GM12878 (cell line): ENCODE measurements around the gene UFC1.

Experiments used
- CTCF ChIP-seq, 3 experiments: IDR thresholded peaks in 2 of 3; conservative IDR thresholded peaks in 1 of 3; 2 replicates each; pipeline ENCODE4 v1.5.1; 2011; ENCODE audit warnings: low read depth in 3 of 3, low read length in 3 of 3, mild to moderate bottlenecking in 3 of 3, control low read depth in 2 of 3, moderate library complexity in 2 of 3, inconsistent platforms in 1 of 3, mixed read lengths in 1 of 3; ENCODE audit not compliant: control insufficient read depth in 2 of 3, insufficient read depth in 1 of 3; ENCODE audit errors: extremely low read depth in 1 of 3
- ELK1 ChIP-seq: IDR thresholded peaks from 2 replicates; pipeline ENCODE4 v1.6.1; 2012; ENCODE audit warnings: low read depth, low read length, improper control_type of control experiment
- EZH2 ChIP-seq: IDR thresholded peaks from 2 replicates; pipeline ENCODE4 v1.6.1; 2012; ENCODE audit warnings: low read depth, mild to moderate bottlenecking, control low read depth, inconsistent platforms, low read length, borderline replicate concordance; ENCODE audit not compliant: control insufficient read depth
- HCFC1 ChIP-seq: fragments of 150-350 bp; IDR thresholded peaks from 2 replicates; pipeline ENCODE4 v1.6.1; 2014; ENCODE audit warnings: low read length
- POLR2A ChIP-seq: IDR thresholded peaks from 2 replicates; pipeline ENCODE4 v1.6.1; 2011; ENCODE audit warnings: low read depth, mild to moderate bottlenecking, low read length
- PRDM15 ChIP-seq: fragments of 450-650 bp; formaldehyde crosslinking; IDR thresholded peaks from 2 replicates; pipeline ENCODE4 v1.4.0; 2020; ENCODE audit warnings: mild to moderate bottlenecking, moderate library complexity
- RAD21 ChIP-seq: IDR thresholded peaks from 2 replicates; pipeline ENCODE4 v1.6.1; 2011; ENCODE audit warnings: mild to moderate bottlenecking, low read depth, low read length, moderate library complexity; ENCODE audit not compliant: insufficient read depth
- RELA ChIP-seq: fragments of 450-650 bp; IDR thresholded peaks from 2 replicates; pipeline ENCODE4 v1.8.0; 2014; ENCODE audit warnings: borderline replicate concordance; ENCODE audit not compliant: partially characterized antibody
- REST ChIP-seq: IDR thresholded peaks from 2 replicates; pipeline ENCODE4 v1.6.1; 2012; ENCODE audit warnings: mild to moderate bottlenecking, low read depth, low read length
- RFX5 ChIP-seq: IDR thresholded peaks from 2 replicates; pipeline ENCODE4 v1.6.1; 2011; ENCODE audit warnings: low read depth, low read length, improper control_type of control experiment
- SP1 ChIP-seq: IDR thresholded peaks from one replicate; pipeline ENCODE4 v1.6.1; 2011; ENCODE audit warnings: low read depth, low read length
- SRF ChIP-seq, 2 experiments: IDR thresholded peaks; 2 replicates each; pipeline ENCODE4 v1.6.1; 2011; ENCODE audit warnings: low read depth in 2 of 2, low read length in 2 of 2, mild to moderate bottlenecking in 1 of 2, moderate library complexity in 1 of 2
- YY1 ChIP-seq: IDR thresholded peaks from 2 replicates; pipeline ENCODE4 v1.6.1; 2011; ENCODE audit warnings: low read depth, mild to moderate bottlenecking, low read length

- no peak for TF ChIP-seq YY1
- TF ChIP-seq PRDM15 (CRISPR knock-in tag) = no peak
- TF ChIP-seq SRF (IDR thresholded peaks at IDR 0.05; ENCODE audit: low read depth in 2 of 2, low read length in 2 of 2) = no peak
- no peak for TF ChIP-seq POLR2A
- peak in 1 of 3 experiments; percentile 28; a peak in 1 of 6 replicates for TF ChIP-seq CTCF (IDR thresholded peaks at IDR 0.05 in 2 of 3, conservative IDR thresholded peaks at IDR 0.05 in 1 of 3; ENCODE audit: control insufficient read depth in 2 of 3, extremely low read depth in 1 of 3, insufficient read depth in 1 of 3, low read depth in 3 of 3, low read length in 3 of 3)
- TF ChIP-seq EZH2 = no peak
- TF ChIP-seq RELA = no peak
- no peak for TF ChIP-seq RFX5
- no peak for TF ChIP-seq RAD21
- TF ChIP-seq REST = no peak
- TF ChIP-seq ELK1 = no peak
- no peak for TF ChIP-seq SP1
- TF ChIP-seq HCFC1 = no peak
Measured at GRCh38 chr1:161157867-161158266, 4.1 kb downstream of the UFC1 start.
